Bronchial epithelial cell (primary cell): ENCODE results near the gene NOS1AP. TPM values are rescaled to one million over a fixed set of nuclear protein-coding genes. Genes with fewer than 3 reads are reported as not detected.

Experiments
- DNase-seq: peaks from one replicate; pipeline ENCODE4 v3.0.0-alpha.2; 2010; ENCODE audit warnings: low read depth
- FAIRE-seq: peaks from 2 replicates; lab custom pipeline; 2011; peaks lifted over from hg19 to GRCh38; lab: Jason Lieb, UNC
- H3K27me3 ChIP-seq: 2 replicates; pipeline ENCODE4 v1.5.1; 2011; ENCODE audit warnings: low read length; ENCODE audit not compliant: control insufficient read depth, insufficient read depth
- H3K36me3 ChIP-seq: 2 replicates; pipeline ENCODE4 v1.5.1; 2011; ENCODE audit warnings: low read length; ENCODE audit not compliant: control insufficient read depth, insufficient read depth
- H3K4me3 ChIP-seq: 2 replicates; pipeline ENCODE4 v1.5.1; 2011; ENCODE audit warnings: mild to moderate bottlenecking, low read depth, low read length, control low read depth
- CTCF ChIP-seq: IDR thresholded peaks from 2 replicates; pipeline ENCODE4 v1.5.1; 2011; ENCODE audit warnings: mild to moderate bottlenecking, moderate library complexity, low read length, control low read depth, inconsistent platforms; ENCODE audit not compliant: insufficient read depth, severe bottlenecking
- total RNA-seq: library from RNA; depleted of rRNA; stranded (reverse); fragments of >200 nt; gene quantifications from 2 replicates; pipeline ENCODE4 v1.2.1, GENCODE V29; 2014

Gene NOS1AP
- total RNA-seq, 1 donor from 2014 or later = 1.3 TPM

GRCh38 chr1:162147760-162148159 lies 78.3 kb downstream of the NOS1AP start:
- H3K27me3 ChIP-seq = peaks cover 2% of the 10 kb centered on the region
- no peak for TF ChIP-seq CTCF
- DNase-seq = no peak
- no peak overlapping the region for H3K4me3 ChIP-seq
- no peaks in the 10 kb centered on the region for H3K36me3 ChIP-seq
- no peak for FAIRE-seq

GRCh38 chr1:162150112-162150511 lies 80.6 kb downstream of the NOS1AP start:
- FAIRE-seq (no peak), DNase-seq (no peak)
- Histone ChIP-seq H3K27me3 (peaks cover 2% of the 10 kb centered on the region), H3K36me3 (no peaks in the 10 kb centered on the region), H3K4me3 (no peak overlapping the region)
- no peak for TF ChIP-seq CTCF

- DNase-seq (no peak), FAIRE-seq (no peak)
- Histone ChIP-seq H3K36me3 (no peaks in the 10 kb centered on the region), H3K27me3 (no peaks in the 10 kb centered on the region), H3K4me3 (no peak overlapping the region)
- no peak for TF ChIP-seq CTCF
Measured at GRCh38 chr1:162151900-162152829, 82.7 kb downstream of the NOS1AP start.

GRCh38 chr1:162153374-162153773 lies 83.9 kb downstream of the NOS1AP start:
- FAIRE-seq = no peak
- no peak for TF ChIP-seq CTCF

GRCh38 chr1:162157469-162157868 lies 88.0 kb downstream of the NOS1AP start:
- DNase-seq (no peak), FAIRE-seq (no peak)
- no peaks in the 10 kb centered on the region for H3K36me3 ChIP-seq
- no peak overlapping the region for H3K4me3 ChIP-seq
- no peaks in the 10 kb centered on the region for H3K27me3 ChIP-seq
- no peak for TF ChIP-seq CTCF

More at GRCh38 chr1:162153374-162153773, 83.9 kb downstream of the NOS1AP start:
- Histone ChIP-seq H3K27me3 (no peaks in the 10 kb centered on the region), H3K36me3 (no peaks in the 10 kb centered on the region), H3K4me3 (no peak overlapping the region)
- DNase-seq = no peak
